ENCODE results near the gene SLC24A3. TPM values are rescaled to one million over a fixed set of nuclear protein-coding genes. Genes with fewer than 3 reads are reported as not detected.

Gene SLC24A3
- total and polyA plus RNA-seq, 2 experiments from 2014 or later: not detected

GRCh38 chr20:19679900-19680495 is 467.6 kb downstream of the SLC24A3 start:
- no peaks in the 10 kb centered on the region for H3K9me2 ChIP-seq (ENCODE audit: insufficient read depth)
- no peaks in the 10 kb centered on the region for H3K9me3 ChIP-seq (ENCODE audit: low read depth)
- H3K79me2 ChIP-seq (ENCODE audit: insufficient read depth): no peaks in the 10 kb centered on the region
- no peak overlapping the region for H3K4me2 ChIP-seq (ENCODE audit: unreplicated experiment)
- no peak overlapping the region for H3K27ac ChIP-seq
- H3K36me3 ChIP-seq (ENCODE audit: low read depth): no peaks in the 10 kb centered on the region
- H3K4me1 ChIP-seq (ENCODE audit: insufficient read depth): no peaks in the 10 kb centered on the region
- H2AFZ ChIP-seq: no peak overlapping the region
- WGBS, 2 experiments (ENCODE audit: low coverage in 1 of 2, low lambda C conversion rate in 2 of 2, missing lambda C conversion rate in 2 of 2): 64 to 67% methylated on average over 5 of the region's 5 CpGs
- H3K4me3 ChIP-seq: no peak overlapping the region
- no peak for DNase-seq
- in situ Hi-C loops (cut with MboI): loop anchor here (10.0 to 25.0 kb wide), 2 partner anchors 325 to 557 kb away; no protein-coding TSS in a partner anchor
- peaks cover 17% of the 10 kb centered on the region for H3K27me3 ChIP-seq (replicated peaks; ENCODE audit: insufficient read depth)
- H3F3A ChIP-seq (ENCODE audit: insufficient read depth): no peaks in the 10 kb centered on the region
- no peak for TF ChIP-seq EZH2phosphoT487 (IDR thresholded peaks at IDR 0.05; ENCODE audit: insufficient read depth, low read depth)
- TF ChIP-seq EZH2 (IDR thresholded peaks at IDR 0.05; ENCODE audit: insufficient read depth, poor library complexity, severe bottlenecking): no peak
- no peak overlapping the region for H3K9ac ChIP-seq
- H4K20me1 ChIP-seq (ENCODE audit: insufficient read depth): no peaks in the 10 kb centered on the region

- H3K4me1 ChIP-seq (ENCODE audit: insufficient read depth): no peaks in the 10 kb centered on the region
- H3K27me3 ChIP-seq (replicated peaks; ENCODE audit: insufficient read depth): peaks cover 9% of the 10 kb centered on the region
- no peak overlapping the region for H3K27ac ChIP-seq
- no peaks in the 10 kb centered on the region for H3K79me2 ChIP-seq (ENCODE audit: insufficient read depth)
- no peak for TF ChIP-seq EZH2 (IDR thresholded peaks at IDR 0.05; ENCODE audit: insufficient read depth, poor library complexity, severe bottlenecking)
- TF ChIP-seq EZH2phosphoT487 (IDR thresholded peaks at IDR 0.05; ENCODE audit: insufficient read depth, low read depth): no peak
- no peaks in the 10 kb centered on the region for H4K20me1 ChIP-seq (ENCODE audit: insufficient read depth)
- H3K4me2 ChIP-seq (ENCODE audit: unreplicated experiment): no peak overlapping the region
- H3K9ac ChIP-seq: no peak overlapping the region
- no peaks in the 10 kb centered on the region for H3F3A ChIP-seq (ENCODE audit: insufficient read depth)
- no peaks in the 10 kb centered on the region for H3K36me3 ChIP-seq (ENCODE audit: low read depth)
- no peak for DNase-seq
- no peak overlapping the region for H3K4me3 ChIP-seq
- H3K9me2 ChIP-seq (ENCODE audit: insufficient read depth): no peaks in the 10 kb centered on the region
- no peaks in the 10 kb centered on the region for H3K9me3 ChIP-seq (ENCODE audit: low read depth)
- no peak overlapping the region for H2AFZ ChIP-seq
- 28 to 40% methylated on average over 2 of the region's 2 CpGs for WGBS, 2 experiments (ENCODE audit: low coverage in 1 of 2, low lambda C conversion rate in 2 of 2, missing lambda C conversion rate in 2 of 2)
- in situ Hi-C loops (cut with MboI): loop anchor here (10.0 to 25.0 kb wide), 2 partner anchors 323 to 555 kb away; no protein-coding TSS in a partner anchor
These were observed 469.8 kb downstream of the SLC24A3 start for GRCh38 chr20:19682249-19682648.

- no peak for TF ChIP-seq EZH2 (IDR thresholded peaks at IDR 0.05; ENCODE audit: insufficient read depth, poor library complexity, severe bottlenecking)
- no peak for TF ChIP-seq EZH2phosphoT487 (IDR thresholded peaks at IDR 0.05; ENCODE audit: insufficient read depth, low read depth)
- Histone ChIP-seq H2AFZ (no peak overlapping the region), H3K27ac (no peak overlapping the region), H3K27me3 (replicated peaks; ENCODE audit: insufficient read depth) (peaks cover 9% of the 10 kb centered on the region), H4K20me1 (ENCODE audit: insufficient read depth) (no peaks in the 10 kb centered on the region), H3K36me3 (ENCODE audit: low read depth) (no peaks in the 10 kb centered on the region), H3K9me3 (ENCODE audit: low read depth) (no peaks in the 10 kb centered on the region), H3K4me1 (ENCODE audit: insufficient read depth) (0 out of 2 replicates have a peak, but pooled peaks cover 3% of the 10 kb centered on the region), H3K4me2 (ENCODE audit: unreplicated experiment) (no peak overlapping the region), H3K9me2 (ENCODE audit: insufficient read depth) (no peaks in the 10 kb centered on the region), H3K79me2 (ENCODE audit: insufficient read depth) (no peaks in the 10 kb centered on the region), H3F3A (ENCODE audit: insufficient read depth) (no peaks in the 10 kb centered on the region), H3K4me3 (no peak overlapping the region), H3K9ac (no peak overlapping the region)
- DNase-seq: no peak
- in situ Hi-C loops (cut with MboI): loop anchor here (10.0 to 25.0 kb wide), 2 partner anchors 322 to 554 kb away; no protein-coding TSS in a partner anchor
- WGBS, 2 experiments (ENCODE audit: low coverage in 1 of 2, low lambda C conversion rate in 2 of 2, missing lambda C conversion rate in 2 of 2): 53 to 55% methylated on average over 3 of the region's 3 CpGs
These were observed 470.7 kb downstream of the SLC24A3 start for GRCh38 chr20:19683188-19683587.

- Histone ChIP-seq H3K4me3 (no peak overlapping the region), H3K27me3 (replicated peaks; ENCODE audit: insufficient read depth) (peaks cover 9% of the 10 kb centered on the region), H3K36me3 (ENCODE audit: low read depth) (no peaks in the 10 kb centered on the region), H3K9me2 (ENCODE audit: insufficient read depth) (no peaks in the 10 kb centered on the region), H3F3A (ENCODE audit: insufficient read depth) (0 out of 2 replicates have a peak, but pooled peaks cover under 1% of the 10 kb centered on the region), H3K27ac (no peak overlapping the region), H4K20me1 (ENCODE audit: insufficient read depth) (no peaks in the 10 kb centered on the region), H2AFZ (no peak overlapping the region), H3K79me2 (ENCODE audit: insufficient read depth) (no peaks in the 10 kb centered on the region), H3K9me3 (ENCODE audit: low read depth) (no peaks in the 10 kb centered on the region), H3K4me1 (ENCODE audit: insufficient read depth) (0 out of 2 replicates have a peak, but pooled peaks cover 3% of the 10 kb centered on the region), H3K9ac (no peak overlapping the region), H3K4me2 (ENCODE audit: unreplicated experiment) (no peak overlapping the region)
- DNase-seq: no peak
- in situ Hi-C loops (cut with MboI): loop anchor here (10.0 to 25.0 kb wide), 2 partner anchors 321 to 553 kb away; no protein-coding TSS in a partner anchor
- TF ChIP-seq EZH2 (IDR thresholded peaks at IDR 0.05; ENCODE audit: insufficient read depth, poor library complexity, severe bottlenecking) (no peak), EZH2phosphoT487 (IDR thresholded peaks at IDR 0.05; ENCODE audit: insufficient read depth, low read depth) (no peak)
- 55 to 57% methylated on average over 3 of the region's 3 CpGs for WGBS, 2 experiments (ENCODE audit: low coverage in 1 of 2, low lambda C conversion rate in 2 of 2, missing lambda C conversion rate in 2 of 2)
These were observed 471.4 kb downstream of the SLC24A3 start for GRCh38 chr20:19683822-19684221.
